ENCODE data around the gene LPP. TPM values are rescaled to one million over a fixed set of nuclear protein-coding genes. Genes with fewer than 3 reads are reported as not detected.
A peak's percentile ranks its signal among the peaks of the same experiment; 100 is the strongest.

Gene LPP
- total RNA-seq, 1 donor from 2014 or later, result 184 TPM

DNA sequence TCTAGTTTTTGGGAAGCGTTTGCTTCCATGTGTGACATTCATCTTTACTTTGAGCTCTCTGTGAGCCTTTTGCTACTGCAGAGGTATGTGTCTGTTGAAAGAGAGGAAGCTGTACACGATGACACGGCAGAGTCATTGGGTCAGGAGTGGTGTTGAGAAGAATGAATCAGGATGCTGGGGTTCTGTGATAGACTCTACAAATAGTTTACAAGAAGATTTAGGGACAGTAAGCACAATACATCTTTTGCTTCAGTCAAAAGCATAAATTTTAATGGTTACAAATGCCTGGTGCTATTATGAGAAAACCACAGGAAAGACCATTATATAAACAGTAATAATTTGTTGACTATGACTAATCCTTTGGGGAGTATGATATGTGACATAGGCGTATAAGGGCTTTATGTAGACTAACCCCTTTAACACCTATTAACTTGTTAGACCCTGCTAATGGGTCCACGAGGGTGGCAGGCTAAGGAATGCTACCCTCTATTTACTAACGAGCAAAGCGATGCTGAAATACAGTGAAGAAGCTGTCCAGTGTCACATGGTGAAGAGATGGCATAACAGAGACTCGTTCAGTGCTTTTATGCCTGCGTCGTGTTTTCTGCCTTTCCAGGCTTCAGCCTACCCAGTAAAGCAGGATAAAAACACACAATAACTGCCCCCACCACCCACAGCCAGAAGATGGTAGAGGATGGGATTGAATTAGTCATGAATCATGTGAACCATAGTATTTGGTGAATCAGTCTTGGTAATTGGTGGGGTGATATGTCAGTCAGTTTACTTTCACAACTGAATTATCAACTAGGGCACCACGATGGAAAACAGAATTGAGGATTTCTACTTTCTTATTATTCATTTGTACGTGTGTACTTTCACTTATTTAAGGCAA, 118.8 kb downstream of the LPP start:
- Mint-ChIP-seq H3K36me3 (ENCODE audit: unreplicated experiment) (peaks cover 7% of the 10 kb centered on the region), H3K27ac (ENCODE audit: unreplicated experiment) (peak overlapping the region; percentile 86), H3K9me3 (ENCODE audit: unreplicated experiment) (no peaks in the 10 kb centered on the region), H3K4me1 (ENCODE audit: unreplicated experiment) (peaks cover 66% of the 10 kb centered on the region), H3K27me3 (ENCODE audit: unreplicated experiment) (no peaks in the 10 kb centered on the region), H3K4me3 (ENCODE audit: unreplicated experiment) (no peak overlapping the region)
- TF ChIP-seq, protein P1, sequence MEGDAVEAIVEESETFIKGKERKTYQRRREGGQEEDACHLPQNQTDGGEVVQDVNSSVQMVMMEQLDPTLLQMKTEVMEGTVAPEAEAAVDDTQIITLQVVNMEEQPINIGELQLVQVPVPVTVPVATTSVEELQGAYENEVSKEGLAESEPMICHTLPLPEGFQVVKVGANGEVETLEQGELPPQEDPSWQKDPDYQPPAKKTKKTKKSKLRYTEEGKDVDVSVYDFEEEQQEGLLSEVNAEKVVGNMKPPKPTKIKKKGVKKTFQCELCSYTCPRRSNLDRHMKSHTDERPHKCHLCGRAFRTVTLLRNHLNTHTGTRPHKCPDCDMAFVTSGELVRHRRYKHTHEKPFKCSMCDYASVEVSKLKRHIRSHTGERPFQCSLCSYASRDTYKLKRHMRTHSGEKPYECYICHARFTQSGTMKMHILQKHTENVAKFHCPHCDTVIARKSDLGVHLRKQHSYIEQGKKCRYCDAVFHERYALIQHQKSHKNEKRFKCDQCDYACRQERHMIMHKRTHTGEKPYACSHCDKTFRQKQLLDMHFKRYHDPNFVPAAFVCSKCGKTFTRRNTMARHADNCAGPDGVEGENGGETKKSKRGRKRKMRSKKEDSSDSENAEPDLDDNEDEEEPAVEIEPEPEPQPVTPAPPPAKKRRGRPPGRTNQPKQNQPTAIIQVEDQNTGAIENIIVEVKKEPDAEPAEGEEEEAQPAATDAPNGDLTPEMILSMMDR (IDR thresholded peaks at IDR 0.05), result no peak
- DNase-seq (ENCODE audit: extremely low spot score, unreplicated experiment), result no peak

DNA sequence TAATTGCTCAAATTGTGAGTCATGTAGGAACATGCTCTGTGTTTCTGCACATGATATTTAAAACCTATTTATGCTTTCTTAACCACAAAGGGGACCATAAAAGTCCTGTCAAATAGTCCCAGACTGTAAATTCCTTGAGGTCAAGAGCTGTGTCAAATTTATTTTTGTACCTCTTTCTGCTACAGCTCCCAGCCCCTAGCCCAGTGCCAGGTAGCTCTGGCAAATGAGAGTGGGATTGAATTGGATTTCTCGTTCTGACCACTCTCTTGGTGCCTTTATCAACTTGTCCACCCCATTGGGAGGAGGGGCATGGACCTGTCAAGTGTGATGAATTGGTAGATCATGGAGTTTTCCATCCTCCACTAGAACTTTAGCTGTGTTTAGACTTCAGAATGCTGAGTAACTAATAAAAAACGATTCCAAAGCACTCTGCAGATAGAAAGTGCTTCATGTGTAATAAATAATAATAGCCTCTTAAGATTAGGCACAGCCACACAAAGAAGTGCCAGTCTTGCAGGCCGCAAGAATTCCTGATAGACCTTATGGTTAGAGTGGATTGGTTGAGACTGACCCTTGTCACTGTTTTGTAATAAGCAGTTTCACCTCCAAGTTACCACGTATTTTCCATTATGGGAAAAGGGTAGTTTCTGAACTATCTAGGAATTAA, 120.4 kb downstream of the LPP start:
- no peaks in the 10 kb centered on the region for H3K27me3 Mint-ChIP-seq (ENCODE audit: unreplicated experiment)
- H3K27ac Mint-ChIP-seq (ENCODE audit: unreplicated experiment), result peak overlapping the region; percentile 82
- no peaks in the 10 kb centered on the region for H3K9me3 Mint-ChIP-seq (ENCODE audit: unreplicated experiment)
- H3K36me3 Mint-ChIP-seq (ENCODE audit: unreplicated experiment), result peaks cover 7% of the 10 kb centered on the region
- no peak overlapping the region for H3K4me3 Mint-ChIP-seq (ENCODE audit: unreplicated experiment)
- peaks cover 76% of the 10 kb centered on the region for H3K4me1 Mint-ChIP-seq (ENCODE audit: unreplicated experiment)
- TF ChIP-seq, protein P1 (IDR thresholded peaks at IDR 0.05), result no peak
- DNase-seq (ENCODE audit: extremely low spot score, unreplicated experiment), result no peak

DNA sequence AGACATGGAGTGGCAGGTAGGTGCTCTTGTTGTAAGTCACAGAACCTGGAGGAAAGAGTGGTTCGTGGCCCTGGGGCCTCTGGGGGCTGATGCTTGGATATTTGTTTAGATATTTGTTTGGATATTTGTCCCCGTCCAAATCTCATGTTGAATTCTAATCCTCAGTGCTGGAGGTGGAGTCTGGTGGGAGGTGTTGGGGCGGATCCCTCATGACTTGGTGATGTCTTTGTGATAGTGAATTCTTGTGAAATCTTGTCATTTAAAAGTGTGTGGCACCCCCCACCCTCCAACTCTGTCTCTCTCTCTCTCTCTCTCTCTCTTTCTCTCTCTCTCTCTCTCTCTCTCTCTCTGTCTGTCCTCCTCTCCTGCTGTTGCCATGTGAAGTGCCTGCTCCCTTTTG, 122.4 kb downstream of the LPP start:
- Mint-ChIP-seq H3K27ac (ENCODE audit: unreplicated experiment) (peak overlapping the region; percentile 62), H3K4me1 (ENCODE audit: unreplicated experiment) (peaks cover 70% of the 10 kb centered on the region), H3K36me3 (ENCODE audit: unreplicated experiment) (peaks cover 7% of the 10 kb centered on the region), H3K27me3 (ENCODE audit: unreplicated experiment) (no peaks in the 10 kb centered on the region), H3K9me3 (ENCODE audit: unreplicated experiment) (no peaks in the 10 kb centered on the region), H3K4me3 (ENCODE audit: unreplicated experiment) (no peak overlapping the region)
- no peak for DNase-seq (ENCODE audit: extremely low spot score, unreplicated experiment)
- TF ChIP-seq, protein P1 (IDR thresholded peaks at IDR 0.05), result no peak

DNA sequence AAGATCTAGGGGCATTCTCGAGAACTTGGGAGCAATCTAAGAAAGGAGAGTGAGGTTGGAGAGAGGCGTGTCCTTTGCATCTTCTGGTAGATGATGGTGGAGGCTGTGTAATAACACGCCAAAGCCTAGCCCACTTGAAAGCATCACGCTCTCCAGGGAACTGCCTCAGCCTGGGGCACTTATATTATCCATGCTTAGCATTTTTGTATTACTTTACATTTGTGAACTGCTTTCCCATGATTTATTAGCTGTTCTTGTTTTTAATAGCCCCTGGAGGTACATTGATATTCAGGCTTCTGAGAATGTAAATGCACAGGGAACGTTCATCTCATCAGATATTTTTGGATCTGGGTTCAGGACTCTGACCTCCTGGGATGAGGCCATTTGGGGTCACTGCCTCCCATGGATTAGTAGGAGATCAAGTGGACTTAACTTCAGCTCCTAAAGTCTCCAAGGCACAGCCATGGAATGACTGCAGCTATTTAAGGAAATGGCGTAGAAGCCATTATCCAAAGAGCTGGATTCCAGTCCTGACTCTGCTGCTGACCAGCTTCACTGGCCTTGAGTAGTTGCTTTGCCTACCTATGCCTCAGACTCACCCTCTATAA, 124.9 kb downstream of the LPP start:
- TF ChIP-seq, protein P1 (IDR thresholded peaks at IDR 0.05), result no peak
- Mint-ChIP-seq H3K4me3 (ENCODE audit: unreplicated experiment) (no peak overlapping the region), H3K9me3 (ENCODE audit: unreplicated experiment) (no peaks in the 10 kb centered on the region), H3K36me3 (ENCODE audit: unreplicated experiment) (peaks cover 7% of the 10 kb centered on the region), H3K27me3 (ENCODE audit: unreplicated experiment) (no peaks in the 10 kb centered on the region), H3K27ac (ENCODE audit: unreplicated experiment) (peak overlapping the region; percentile 79), H3K4me1 (ENCODE audit: unreplicated experiment) (peaks cover 68% of the 10 kb centered on the region)
- DNase-seq (ENCODE audit: extremely low spot score, unreplicated experiment), result no peak

All from osteocyte (in vitro differentiated cells).